GM19025 (cell line): ENCODE measurements around the gene ZNF808.
"Not testable (repeated sequence)": the region's sequence is repeated elsewhere in the genome, so short reads cannot be mapped to it uniquely, and the experiment has no call there.

Source experiments
- ATAC-seq: cut with Tn5 transposase; IDR thresholded peaks from one replicate; pipeline ENCODE4 v1.9.1; 2021; ENCODE audit warnings: mild to moderate bottlenecking, low read depth, moderate library complexity; ENCODE audit not compliant: unreplicated experiment

The ZNF808 gene

DNA sequence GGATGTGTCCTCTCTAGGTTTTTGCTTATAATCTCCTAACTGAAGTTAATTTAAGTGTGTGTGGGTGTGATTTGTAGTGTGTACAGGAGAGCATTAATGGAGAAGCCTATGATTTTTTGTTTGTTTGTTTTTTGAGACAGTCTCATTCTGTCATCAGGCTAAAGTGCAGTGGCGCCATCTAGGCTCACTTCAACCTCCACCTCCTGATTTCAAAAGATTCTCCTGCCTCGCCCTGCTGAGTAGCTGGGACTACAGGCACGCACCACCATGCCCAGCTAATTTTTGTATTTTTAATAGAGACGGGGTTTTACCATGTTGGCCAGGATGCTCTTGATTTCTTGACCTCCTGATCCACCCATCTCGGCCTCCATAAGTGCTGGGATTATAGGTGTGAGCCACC lies 63.3 kb downstream of the ZNF808 start:
- ATAC-seq = no peak

DNA sequence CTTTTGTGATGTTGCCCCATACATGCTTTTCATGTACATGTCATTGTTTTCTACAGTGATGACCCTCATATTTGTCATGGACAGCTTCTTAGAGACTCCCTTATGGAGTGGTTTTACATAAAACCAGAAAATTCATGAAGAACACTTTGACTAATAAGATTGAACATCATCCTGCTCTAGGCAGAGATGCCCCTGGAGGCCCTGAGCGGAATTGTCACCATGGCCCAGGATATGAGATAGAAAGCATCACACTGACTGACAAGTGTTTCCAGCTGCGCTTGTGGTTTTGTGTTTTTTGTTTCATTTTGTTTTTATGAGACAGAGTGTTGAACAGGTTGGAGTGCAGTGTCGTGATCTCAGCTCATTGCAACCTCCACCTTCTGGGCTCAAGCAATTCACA lies 64.8 kb downstream of the ZNF808 start:
- no peak for ATAC-seq

GRCh38 chr19:52593441-52593840 lies 66.0 kb downstream of the ZNF808 start:
- not testable (repeated sequence) for ATAC-seq

- ATAC-seq = no peak
These were observed 71.8 kb downstream of the ZNF808 start for GRCh38 chr19:52599241-52599640.

- peak; percentile 20 for ATAC-seq
These were observed 73.2 kb downstream of the ZNF808 start for GRCh38 chr19:52600639-52601024.

DNA sequence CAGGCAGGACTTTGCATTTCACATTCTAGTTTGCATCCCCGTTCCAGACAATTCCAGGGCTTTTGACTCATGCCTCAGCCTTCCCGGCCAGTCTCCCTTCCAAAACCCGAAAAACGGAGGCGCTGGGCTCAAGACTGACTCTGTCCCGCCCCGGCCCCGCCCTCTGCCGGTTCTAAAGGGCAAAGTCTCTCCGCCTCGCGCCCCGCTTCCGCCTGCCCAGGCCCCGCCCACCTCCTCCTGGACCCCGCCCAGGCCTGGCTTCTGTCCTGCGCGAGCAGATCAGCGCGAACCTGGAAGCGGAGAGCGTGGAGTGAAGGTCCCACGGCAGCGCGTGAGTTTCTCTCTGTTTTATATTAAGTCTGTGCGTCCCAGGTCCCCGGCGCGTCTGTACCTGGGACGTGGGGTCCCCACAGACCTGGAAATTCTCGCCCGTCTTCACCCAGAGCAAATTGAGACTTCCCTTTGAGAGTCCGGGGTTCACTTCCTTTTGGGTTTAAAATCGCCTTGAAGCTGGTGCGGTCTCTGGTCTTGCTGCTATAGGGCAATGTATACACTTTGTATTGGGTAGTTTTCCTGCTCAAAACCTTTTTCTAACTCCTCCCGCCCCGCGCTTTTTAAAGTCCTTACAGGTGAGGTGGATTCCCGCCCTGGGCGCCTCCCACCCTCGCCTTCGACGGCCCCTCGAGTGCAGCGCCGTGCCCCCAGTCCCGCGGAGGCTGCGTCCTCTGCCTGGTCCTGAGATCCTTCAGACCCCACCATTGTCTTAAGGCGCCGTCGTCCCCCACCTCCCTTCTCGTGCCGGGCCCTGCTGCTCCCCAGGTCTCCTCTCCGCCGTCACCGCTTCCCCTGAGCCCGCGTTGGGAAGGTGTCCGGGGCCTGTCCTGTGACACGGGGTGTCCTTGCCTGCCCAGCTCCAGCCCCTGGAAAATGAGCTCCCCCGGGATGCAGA lies 73.8 kb downstream of the ZNF808 start:
- peak; percentile 96 for ATAC-seq

- ATAC-seq = not testable (repeated sequence)
These were observed 74.5 kb downstream of the ZNF808 start for GRCh38 chr19:52601974-52602366.

DNA sequence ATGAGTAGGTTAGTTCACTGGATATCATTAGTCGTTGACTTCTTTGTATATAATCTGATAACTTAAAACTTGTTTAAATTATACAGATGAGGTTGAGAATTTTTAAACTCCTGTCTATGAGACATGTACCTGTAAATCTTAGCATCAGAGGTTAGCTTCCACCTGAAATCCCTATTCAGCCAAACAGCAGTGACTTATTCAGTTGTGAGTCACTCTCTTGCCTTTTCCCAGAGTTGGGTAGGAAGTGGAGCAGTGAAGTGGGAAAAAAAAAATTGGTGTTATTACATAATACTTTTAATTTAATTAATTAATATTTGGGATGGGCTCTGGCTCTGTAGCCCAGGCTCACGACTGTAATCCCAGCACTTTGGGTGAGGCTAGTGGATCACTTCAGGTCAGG lies 75.5 kb downstream of the ZNF808 start:
- no peak for ATAC-seq

DNA sequence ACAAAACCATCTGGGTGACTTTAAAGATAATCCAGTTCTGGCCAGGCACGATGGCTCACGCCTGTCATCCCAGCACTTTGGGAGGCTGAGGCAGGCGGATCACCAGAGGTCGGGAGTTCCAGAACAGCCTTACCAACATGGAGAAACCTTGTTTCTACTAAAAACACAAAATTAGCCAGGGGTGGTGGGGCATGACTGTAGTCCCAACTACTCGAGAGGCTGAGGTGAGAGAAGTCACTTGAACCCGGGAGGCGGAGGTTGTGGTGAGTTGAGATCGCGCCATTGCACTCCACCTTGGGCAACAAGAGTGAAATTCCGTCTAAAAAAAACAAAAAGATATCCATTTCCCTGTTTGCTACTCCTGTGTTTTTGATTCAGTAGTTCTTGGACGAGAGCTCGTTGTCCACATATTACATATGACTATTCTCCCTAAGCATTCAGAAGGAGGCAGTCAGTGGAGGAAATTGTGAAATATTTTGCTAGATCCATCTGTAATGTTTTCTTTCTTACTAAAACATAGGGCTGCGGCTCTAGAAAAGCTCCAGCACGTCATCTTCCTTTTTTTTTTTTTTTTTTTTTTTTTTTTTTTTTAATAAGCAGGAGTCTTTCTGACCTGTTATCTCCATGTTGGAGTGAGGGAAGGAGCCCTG lies 76.2 kb downstream of the ZNF808 start:
- no peak for ATAC-seq
